A673 (cell line): ENCODE data around the gene LILRB1. TPM values are rescaled to one million over a fixed set of nuclear protein-coding genes. Genes with fewer than 3 reads are reported as not detected.

ENCODE experiments used
- BruUV-seq: library from RNA; stranded (reverse); fragments of 400-500 nt; replicated peaks from 2 replicates; lab custom pipeline; 2021; lab: Mats Ljungman, UMichigan
- CTCF ChIA-PET: fragments of 300-600 bp; sonication (Branson Sonifier 250); formaldehyde crosslinking; loops from one replicate; lab custom pipeline; 2022; ENCODE audit warnings: antibody characterized with exemption; lab: Charles Lee
- POLR2A ChIA-PET: fragments of 300-600 bp; sonication (Branson Sonifier 250); formaldehyde crosslinking; loops from one replicate; lab custom pipeline; 2022; ENCODE audit warnings: antibody characterized with exemption; ENCODE audit not compliant: low non-redundant PET; lab: Charles Lee
- DNase-seq: peaks from one replicate; pipeline ENCODE4 v3.0.0-alpha.2; 2015; ENCODE audit warnings: low spot score
- H3K27ac ChIP-seq: fragments of 200-600 bp; sonication (generic); 2 replicates; pipeline ENCODE4 v1.5.1; 2016; ENCODE audit warnings: mixed run types, low read depth, mild to moderate bottlenecking, mixed read lengths, antibody characterized with exemption, low read length; ENCODE audit not compliant: poor library complexity, severe bottlenecking
- H3K27me3 ChIP-seq: fragments of 200-600 bp; sonication (generic); replicated peaks from 2 replicates; pipeline ENCODE4 v1.6.1; 2017; ENCODE audit warnings: mixed run types, low read depth, mild to moderate bottlenecking, mixed read lengths, antibody characterized with exemption, low read length; ENCODE audit not compliant: insufficient read depth, poor library complexity
- H3K36me3 ChIP-seq: fragments of 200-600 bp; sonication (generic); 2 replicates; pipeline ENCODE4 v1.6.1; 2016; ENCODE audit warnings: mixed run types, mild to moderate bottlenecking, mixed read lengths, antibody characterized with exemption, low read length; ENCODE audit not compliant: insufficient read depth, poor library complexity, severe bottlenecking
- H3K4me1 ChIP-seq: fragments of 200-600 bp; sonication (generic); 2 replicates; pipeline ENCODE4 v1.6.1; 2017; ENCODE audit warnings: mixed run types, mild to moderate bottlenecking, mixed read lengths, antibody characterized with exemption, low read length; ENCODE audit not compliant: insufficient read depth, poor library complexity, severe bottlenecking
- H3K4me3 ChIP-seq: fragments of 200-600 bp; sonication (generic); 2 replicates; pipeline ENCODE4 v1.5.1; 2016; ENCODE audit warnings: low read depth, mixed run types, mild to moderate bottlenecking, mixed read lengths, low read length; ENCODE audit not compliant: poor library complexity, severe bottlenecking
- H3K9me3 ChIP-seq: fragments of 200-600 bp; sonication (generic); 2 replicates; pipeline ENCODE4 v1.6.1; 2016; ENCODE audit warnings: mixed run types, low read depth, mild to moderate bottlenecking, mixed read lengths, antibody characterized with exemption, low read length; ENCODE audit not compliant: poor library complexity, severe bottlenecking
- EZH2 ChIP-seq: fragments of 200-600 bp; sonication (generic); IDR thresholded peaks from 2 replicates; pipeline ENCODE4 v1.6.1; 2017; ENCODE audit warnings: borderline replicate concordance, low read depth, mild to moderate bottlenecking, mixed read lengths, antibody characterized with exemption, low read length; ENCODE audit not compliant: poor library complexity, severe bottlenecking
- intact Hi-C: fragments of 100-400 bp; cut with micrococcal nuclease; formaldehyde crosslinking; loops from one replicate; pipeline ENCODE4 v1.10.0; 2022; ENCODE audit not compliant: unreplicated experiment
- total RNA-seq: library from RNA; stranded (reverse); gene quantifications from 2 replicates; pipeline ENCODE4 v1.2.3, GENCODE V29; 2021
- TF ChIP-seq, protein P1 (sequence below): fragments of 300-800, 200-600 bp; sonication (generic); conservative IDR thresholded peaks from 2 replicates; pipeline ENCODE4 v1.5.1; 2017; ENCODE audit warnings: low read depth, mild to moderate bottlenecking, antibody characterized with exemption, low read length, moderate library complexity, mixed read lengths

The LILRB1 gene
- total RNA-seq, 1 experiment from 2014 or later: not detected

DNA sequence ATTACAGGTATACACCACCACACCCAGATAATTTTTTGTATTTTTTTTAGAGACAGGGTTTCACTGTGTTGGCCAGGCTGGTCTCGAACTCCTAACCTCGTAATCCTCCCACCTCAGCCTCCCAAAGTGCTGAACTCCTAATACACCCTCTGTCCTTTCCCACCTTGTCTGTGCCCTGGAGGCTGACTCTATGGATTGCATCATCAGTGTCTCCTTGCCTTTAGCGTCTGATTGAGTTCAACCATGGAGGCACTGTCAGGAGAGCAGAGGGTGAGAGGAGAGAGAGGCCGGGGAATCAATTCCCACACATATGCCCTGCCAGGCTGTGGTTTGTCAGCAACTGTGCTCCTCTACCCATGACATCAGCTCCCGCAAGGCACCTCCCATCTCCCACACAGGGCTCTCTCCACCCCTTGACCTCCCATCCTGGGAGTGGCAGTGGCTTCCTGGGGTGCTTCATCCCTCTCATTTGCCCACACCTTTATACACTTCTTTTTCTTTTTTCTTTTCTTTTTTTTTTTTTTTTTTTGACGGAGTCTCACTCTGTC, 19.9 kb downstream of the LILRB1 start:
- Histone ChIP-seq H3K4me1 (peaks cover 5% of the 10 kb centered on the region), H3K9me3 (no peaks in the 10 kb centered on the region), H3K4me3 (no peak overlapping the region), H3K27me3 (no peaks in the 10 kb centered on the region), H3K27ac (no peak overlapping the region), H3K36me3 (no peaks in the 10 kb centered on the region)
- TF ChIP-seq, protein P1, sequence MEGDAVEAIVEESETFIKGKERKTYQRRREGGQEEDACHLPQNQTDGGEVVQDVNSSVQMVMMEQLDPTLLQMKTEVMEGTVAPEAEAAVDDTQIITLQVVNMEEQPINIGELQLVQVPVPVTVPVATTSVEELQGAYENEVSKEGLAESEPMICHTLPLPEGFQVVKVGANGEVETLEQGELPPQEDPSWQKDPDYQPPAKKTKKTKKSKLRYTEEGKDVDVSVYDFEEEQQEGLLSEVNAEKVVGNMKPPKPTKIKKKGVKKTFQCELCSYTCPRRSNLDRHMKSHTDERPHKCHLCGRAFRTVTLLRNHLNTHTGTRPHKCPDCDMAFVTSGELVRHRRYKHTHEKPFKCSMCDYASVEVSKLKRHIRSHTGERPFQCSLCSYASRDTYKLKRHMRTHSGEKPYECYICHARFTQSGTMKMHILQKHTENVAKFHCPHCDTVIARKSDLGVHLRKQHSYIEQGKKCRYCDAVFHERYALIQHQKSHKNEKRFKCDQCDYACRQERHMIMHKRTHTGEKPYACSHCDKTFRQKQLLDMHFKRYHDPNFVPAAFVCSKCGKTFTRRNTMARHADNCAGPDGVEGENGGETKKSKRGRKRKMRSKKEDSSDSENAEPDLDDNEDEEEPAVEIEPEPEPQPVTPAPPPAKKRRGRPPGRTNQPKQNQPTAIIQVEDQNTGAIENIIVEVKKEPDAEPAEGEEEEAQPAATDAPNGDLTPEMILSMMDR: no peak
- TF ChIP-seq EZH2: no peak
- BruUV-seq: no TSS peak
- DNase-seq: no peak
- CTCF ChIA-PET: no interaction called here
- intact Hi-C loops: loop anchor here (5.0 kb wide), 1 partner anchor 267 kb away; no protein-coding TSS in a partner anchor
- POLR2A ChIA-PET: no interaction called here

- DNase-seq: peak; percentile 52
- CTCF ChIA-PET: no interaction called here
Measured at GRCh38 chr19:54653181-54653809, 23.0 kb downstream of the LILRB1 start.

DNA sequence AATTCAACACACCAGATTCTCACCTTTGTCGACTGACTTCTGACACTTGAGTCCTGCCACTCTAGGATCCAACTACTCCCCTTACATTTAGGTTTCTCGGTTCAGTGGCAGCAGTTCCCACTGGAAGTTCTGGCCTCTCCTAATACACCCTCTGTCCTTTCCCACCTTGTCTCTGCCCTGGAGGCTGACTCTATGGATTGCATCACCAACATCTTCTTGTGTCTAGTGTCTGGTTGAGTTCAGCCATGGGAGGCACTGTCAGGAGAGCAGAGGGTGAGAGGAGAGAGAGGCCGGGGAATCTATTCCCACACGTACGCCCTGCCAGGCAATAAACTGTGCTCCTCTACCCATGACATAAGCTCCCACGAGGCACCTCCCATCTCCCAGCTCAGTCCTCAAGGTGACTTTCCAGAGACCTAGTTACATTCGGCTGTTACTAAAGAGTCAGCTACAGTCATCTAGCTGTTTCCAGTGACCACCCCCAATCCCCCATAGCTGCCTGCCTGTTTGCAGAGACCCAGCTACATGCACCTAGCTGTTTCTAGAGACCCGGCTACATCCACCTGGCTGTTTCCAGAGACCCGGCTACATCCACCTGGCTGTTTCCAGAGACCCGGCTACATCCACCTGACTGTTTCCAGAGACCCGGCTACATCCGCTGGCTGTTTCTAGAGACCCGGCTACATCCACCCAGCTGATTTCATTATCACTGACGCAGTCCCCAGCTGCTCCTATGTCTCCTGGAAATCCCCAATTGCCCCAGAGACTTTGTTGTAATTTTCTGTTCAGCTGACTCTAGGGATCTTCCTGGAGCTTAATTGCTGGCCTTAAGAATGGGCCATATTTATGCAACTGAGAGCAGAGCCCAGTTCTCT, 24.4 kb downstream of the LILRB1 start:
- Histone ChIP-seq H3K4me1 (peaks cover 7% of the 10 kb centered on the region), H3K27ac (no peak overlapping the region), H3K36me3 (no peaks in the 10 kb centered on the region), H3K4me3 (no peak overlapping the region), H3K9me3 (no peaks in the 10 kb centered on the region), H3K27me3 (no peaks in the 10 kb centered on the region)
- intact Hi-C loops: loop anchor here (5.0 kb wide), 1 partner anchor 263 kb away; no protein-coding TSS in a partner anchor
- BruUV-seq: no TSS peak
- DNase-seq: peak; percentile 36
- ChIA-PET CTCF (no interaction called here), POLR2A (no interaction called here)
- TF ChIP-seq EZH2: no peak
- TF ChIP-seq, protein P1: no peak

More at GRCh38 chr19:54653181-54653809, 23.0 kb downstream of the LILRB1 start:
- no peak for TF ChIP-seq EZH2
- TF ChIP-seq, protein P1: peak; percentile 78
- Histone ChIP-seq H3K27me3 (no peaks in the 10 kb centered on the region), H3K9me3 (no peaks in the 10 kb centered on the region), H3K36me3 (no peaks in the 10 kb centered on the region), H3K27ac (no peak overlapping the region), H3K4me3 (no peak overlapping the region), H3K4me1 (peaks cover 7% of the 10 kb centered on the region)
- POLR2A ChIA-PET: no interaction called here
- no TSS peak for BruUV-seq
- intact Hi-C loops: loop anchor here (5.0 kb wide), 1 partner anchor 264 kb away; no protein-coding TSS in a partner anchor
